Measurements from ENCODE around the gene TMEM256. TPM values are rescaled to one million over a fixed set of nuclear protein-coding genes. Genes with fewer than 3 reads are reported as not detected.
A peak's percentile ranks its signal among the peaks of the same experiment; 100 is the strongest.

The TMEM256 gene
- total and polyA plus RNA-seq, 2 experiments from 2014 or later: 85.4 to 117 TPM

GRCh38 chr17:7439462-7440112 is 35.7 kb upstream of the TMEM256 start, which contains the start of gene FGF11:
TSS of gene FGF11 (plus strand) at chr17:7439512. CDS start at chr17:7439621, 109 bp downstream.
- TF ChIP-seq, protein P1, sequence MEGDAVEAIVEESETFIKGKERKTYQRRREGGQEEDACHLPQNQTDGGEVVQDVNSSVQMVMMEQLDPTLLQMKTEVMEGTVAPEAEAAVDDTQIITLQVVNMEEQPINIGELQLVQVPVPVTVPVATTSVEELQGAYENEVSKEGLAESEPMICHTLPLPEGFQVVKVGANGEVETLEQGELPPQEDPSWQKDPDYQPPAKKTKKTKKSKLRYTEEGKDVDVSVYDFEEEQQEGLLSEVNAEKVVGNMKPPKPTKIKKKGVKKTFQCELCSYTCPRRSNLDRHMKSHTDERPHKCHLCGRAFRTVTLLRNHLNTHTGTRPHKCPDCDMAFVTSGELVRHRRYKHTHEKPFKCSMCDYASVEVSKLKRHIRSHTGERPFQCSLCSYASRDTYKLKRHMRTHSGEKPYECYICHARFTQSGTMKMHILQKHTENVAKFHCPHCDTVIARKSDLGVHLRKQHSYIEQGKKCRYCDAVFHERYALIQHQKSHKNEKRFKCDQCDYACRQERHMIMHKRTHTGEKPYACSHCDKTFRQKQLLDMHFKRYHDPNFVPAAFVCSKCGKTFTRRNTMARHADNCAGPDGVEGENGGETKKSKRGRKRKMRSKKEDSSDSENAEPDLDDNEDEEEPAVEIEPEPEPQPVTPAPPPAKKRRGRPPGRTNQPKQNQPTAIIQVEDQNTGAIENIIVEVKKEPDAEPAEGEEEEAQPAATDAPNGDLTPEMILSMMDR (IDR thresholded peaks at IDR 0.05; ENCODE audit: low read depth, low read length): no peak
- Histone ChIP-seq H3K4me3 (peak within 1 kb of the TSS; percentile 64), H3K4me1 (ENCODE audit: low read depth) (peaks cover 24% of the 10 kb centered on the region), H3K27me3 (no peaks in the 10 kb centered on the region), H3K27ac (peak within 1 kb of the TSS; percentile 95), H3K9me3 (ENCODE audit: low read depth) (no peaks in the 10 kb centered on the region), H3K36me3 (no peaks in the 10 kb centered on the region)
- peak in 1 of 2 donors; percentile 47 for DNase-seq (ENCODE audit: low read depth in 1 of 2, low spot score in 1 of 2)

DNA sequence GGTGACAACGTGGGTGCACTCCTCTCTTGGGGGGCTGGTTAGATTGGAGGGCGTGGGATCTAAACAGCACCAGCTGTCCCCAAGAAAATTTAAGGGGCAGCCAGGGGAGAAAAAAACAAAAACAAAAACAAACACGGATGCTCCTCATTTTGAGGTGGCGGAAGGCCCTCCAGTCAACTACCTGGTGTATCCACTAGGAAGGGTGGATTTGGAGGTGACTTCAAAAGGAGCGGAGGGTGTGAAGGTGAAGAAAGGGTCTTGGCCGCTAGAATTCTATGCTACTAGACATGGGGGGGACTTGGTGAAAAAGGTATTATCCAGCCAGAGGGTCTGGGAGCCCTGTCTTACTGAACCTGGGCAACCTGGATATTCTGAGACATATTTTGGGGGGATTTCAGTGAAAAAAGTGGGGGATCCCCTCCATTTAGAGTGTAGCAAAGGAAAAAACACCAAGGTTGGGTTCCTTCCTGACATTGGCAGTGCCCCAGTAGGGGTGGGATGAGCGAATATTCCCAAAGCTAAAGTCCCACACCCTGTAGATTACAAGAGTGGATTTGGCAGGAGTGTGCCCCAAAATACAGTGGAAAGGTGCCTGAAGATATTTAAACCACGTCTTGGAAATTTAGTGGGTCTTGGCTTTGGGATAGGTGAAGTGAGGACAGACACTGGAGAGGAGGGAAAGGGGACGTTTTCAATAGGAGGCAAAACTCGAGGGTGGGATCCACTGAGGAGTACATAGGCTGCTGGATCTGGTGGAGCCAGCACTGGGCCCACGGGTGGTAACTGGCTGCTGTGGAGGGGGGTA is 35.0 kb upstream of the TMEM256 start:
- H3K27me3 ChIP-seq: no peaks in the 10 kb centered on the region
- peaks cover 20% of the 10 kb centered on the region for H3K4me1 ChIP-seq (ENCODE audit: low read depth)
- H3K36me3 ChIP-seq: no peaks in the 10 kb centered on the region
- peak overlapping the region; percentile 64 for H3K4me3 ChIP-seq
- TF ChIP-seq, protein P1 (IDR thresholded peaks at IDR 0.05; ENCODE audit: low read depth, low read length): no peak
- no peaks in the 10 kb centered on the region for H3K9me3 ChIP-seq (ENCODE audit: low read depth)
- no peak for DNase-seq (ENCODE audit: low read depth in 1 of 2, low spot score in 1 of 2)
- no peak overlapping the region for H3K27ac ChIP-seq

GRCh38 chr17:7437950-7438614 is 34.2 kb upstream of the TMEM256 start:
- Histone ChIP-seq H3K27me3 (no peaks in the 10 kb centered on the region), H3K4me1 (ENCODE audit: low read depth) (peaks cover 20% of the 10 kb centered on the region), H3K27ac (peak overlapping the region; percentile 24), H3K4me3 (peak overlapping the region; percentile 64), H3K36me3 (no peaks in the 10 kb centered on the region), H3K9me3 (ENCODE audit: low read depth) (no peaks in the 10 kb centered on the region)
- peak; percentile 17 to 84 for DNase-seq (ENCODE audit: low read depth in 1 of 2, low spot score in 1 of 2)
- TF ChIP-seq, protein P1 (IDR thresholded peaks at IDR 0.05; ENCODE audit: low read depth, low read length): no peak

- H3K27ac ChIP-seq: no peak overlapping the region
- H3K9me3 ChIP-seq (ENCODE audit: low read depth): no peaks in the 10 kb centered on the region
- H3K4me3 ChIP-seq: peak overlapping the region; percentile 64
- no peaks in the 10 kb centered on the region for H3K27me3 ChIP-seq
- H3K4me1 ChIP-seq (ENCODE audit: low read depth): peaks cover 20% of the 10 kb centered on the region
- no peaks in the 10 kb centered on the region for H3K36me3 ChIP-seq
- no peak for DNase-seq (ENCODE audit: low read depth in 1 of 2, low spot score in 1 of 2)
- TF ChIP-seq, protein P1 (IDR thresholded peaks at IDR 0.05; ENCODE audit: low read depth, low read length): no peak
Measured at GRCh38 chr17:7437369-7437863, 33.5 kb upstream of the TMEM256 start.

DNA sequence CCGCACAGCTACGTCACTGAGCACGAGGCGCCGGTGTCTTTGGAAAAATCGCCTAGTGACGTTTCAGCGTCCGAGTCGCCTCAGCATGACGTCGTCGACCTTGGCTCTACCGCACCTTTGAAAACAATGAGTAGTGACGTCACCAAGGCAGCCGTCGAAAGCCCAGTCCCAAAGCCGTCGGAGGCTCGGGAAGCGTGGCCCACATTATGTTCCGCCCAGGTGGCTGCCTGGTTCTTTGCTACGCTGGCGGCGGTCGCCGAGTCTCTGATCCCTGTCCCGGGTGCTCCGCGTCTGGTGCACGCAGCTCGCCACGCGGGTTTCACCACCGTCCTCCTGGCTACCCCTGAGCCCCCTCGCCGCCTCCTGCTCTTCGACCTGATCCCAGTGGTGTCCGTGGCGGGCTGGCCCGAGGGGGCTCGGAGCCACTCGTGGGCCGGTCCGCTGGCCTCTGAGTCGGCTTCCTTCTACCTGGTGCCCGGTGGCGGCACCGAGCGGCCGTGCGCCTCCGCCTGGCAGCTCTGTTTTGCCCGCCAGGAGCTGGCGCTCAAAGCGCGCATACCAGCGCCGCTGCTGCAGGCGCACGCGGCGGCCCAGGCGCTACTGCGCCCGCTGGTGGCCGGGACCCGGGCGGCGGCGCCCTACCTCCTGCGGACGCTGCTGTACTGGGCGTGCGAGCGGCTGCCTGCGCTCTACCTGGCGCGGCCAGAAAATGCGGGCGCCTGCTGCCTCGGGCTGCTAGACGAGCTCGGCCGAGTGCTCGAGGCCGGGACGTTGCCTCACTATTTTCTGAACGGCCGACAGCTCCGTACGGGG is 32.9 kb upstream of the TMEM256 start:
- Histone ChIP-seq H3K4me1 (ENCODE audit: low read depth) (peaks cover 20% of the 10 kb centered on the region), H3K9me3 (ENCODE audit: low read depth) (no peaks in the 10 kb centered on the region), H3K36me3 (no peaks in the 10 kb centered on the region), H3K27me3 (no peaks in the 10 kb centered on the region), H3K27ac (no peak overlapping the region), H3K4me3 (peak overlapping the region; percentile 64)
- TF ChIP-seq, protein P1 (IDR thresholded peaks at IDR 0.05; ENCODE audit: low read depth, low read length): peak; percentile 79
- DNase-seq (ENCODE audit: low read depth in 1 of 2, low spot score in 1 of 2): peak; percentile 80 to 92

All from cardiac muscle cell (in vitro differentiated cells and primary cell).